Loucy (cell line): ENCODE results near the gene CPAMD8.

Source experiments
- H2AFZ ChIP-seq: fragments of 200-600 bp; sonication (generic); 2 replicates; pipeline ENCODE4 v1.6.0; 2016; ENCODE audit warnings: antibody characterized with exemption, mild to moderate bottlenecking, low read length, moderate library complexity
- H3F3A ChIP-seq: fragments of 200-600 bp; 2 replicates; pipeline ENCODE4 v1.6.0; 2016; ENCODE audit warnings: antibody characterized with exemption, low read depth, mild to moderate bottlenecking
- H3K27me3 ChIP-seq: fragments of 200-600 bp; sonication (generic); 2 replicates; pipeline ENCODE4 v1.6.1; 2014; ENCODE audit warnings: low read length, mild to moderate bottlenecking; ENCODE audit not compliant: insufficient read depth, poor library complexity, severe bottlenecking
- H3K36me3 ChIP-seq: fragments of 200-600 bp; sonication (generic); 2 replicates; pipeline ENCODE4 v1.6.1; 2016; ENCODE audit warnings: low read length; ENCODE audit not compliant: insufficient read depth
- H3K4me1 ChIP-seq: fragments of 200-600 bp; sonication (generic); 2 replicates; pipeline ENCODE4 v1.5.1; 2014; ENCODE audit warnings: low read length, mild to moderate bottlenecking; ENCODE audit not compliant: insufficient read depth, poor library complexity, severe bottlenecking
- H3K4me2 ChIP-seq: fragments of 200-600 bp; sonication (generic); 2 replicates; pipeline ENCODE4 v1.6.0; 2014; ENCODE audit warnings: antibody characterized with exemption, low read length, low read depth, mild to moderate bottlenecking; ENCODE audit not compliant: poor library complexity, severe bottlenecking
- H3K4me3 ChIP-seq: fragments of 200-600 bp; sonication (generic); 2 replicates; pipeline ENCODE4 v1.5.1; 2014; ENCODE audit warnings: low read length, mild to moderate bottlenecking, mixed read lengths; ENCODE audit not compliant: poor library complexity, severe bottlenecking
- H3K79me2 ChIP-seq: fragments of 200-600 bp; sonication (generic); 2 replicates; pipeline ENCODE4 v1.6.1; 2014; ENCODE audit warnings: low read length; ENCODE audit not compliant: insufficient read depth
- H3K9ac ChIP-seq: fragments of 200-600 bp; sonication (generic); 2 replicates; pipeline ENCODE4 v1.6.0; 2014; ENCODE audit warnings: mild to moderate bottlenecking, low read depth, low read length, moderate library complexity; ENCODE audit not compliant: poor library complexity, severe bottlenecking
- H3K9me2 ChIP-seq: fragments of 200-600 bp; sonication (generic); replicated peaks from 2 replicates; pipeline ENCODE4 v1.6.1; 2016; ENCODE audit warnings: low read depth, low read length, mixed read lengths
- H3K9me3 ChIP-seq: fragments of 200-600 bp; sonication (generic); 2 replicates; pipeline ENCODE4 v1.6.1; 2014; ENCODE audit warnings: mild to moderate bottlenecking, antibody characterized with exemption, low read length, low read depth; ENCODE audit not compliant: insufficient read depth
- H4K20me1 ChIP-seq: fragments of 200-600 bp; sonication (generic); 2 replicates; pipeline ENCODE4 v1.6.0; 2014; ENCODE audit warnings: antibody characterized with exemption, low read length, mild to moderate bottlenecking; ENCODE audit not compliant: insufficient read depth, poor library complexity, severe bottlenecking
- CTCF ChIP-seq: fragments of 200-600 bp; sonication (generic); conservative IDR thresholded peaks from 2 replicates; pipeline ENCODE4 v1.5.1; 2014; ENCODE audit warnings: mild to moderate bottlenecking, antibody characterized with exemption, low read length
- EZH2phosphoT487 ChIP-seq: fragments of 200-600 bp; IDR thresholded peaks from 2 replicates; pipeline ENCODE4 v1.6.1; 2018; ENCODE audit warnings: antibody characterized with exemption, mild to moderate bottlenecking, moderate library complexity, borderline replicate concordance

CPAMD8 gene

DNA sequence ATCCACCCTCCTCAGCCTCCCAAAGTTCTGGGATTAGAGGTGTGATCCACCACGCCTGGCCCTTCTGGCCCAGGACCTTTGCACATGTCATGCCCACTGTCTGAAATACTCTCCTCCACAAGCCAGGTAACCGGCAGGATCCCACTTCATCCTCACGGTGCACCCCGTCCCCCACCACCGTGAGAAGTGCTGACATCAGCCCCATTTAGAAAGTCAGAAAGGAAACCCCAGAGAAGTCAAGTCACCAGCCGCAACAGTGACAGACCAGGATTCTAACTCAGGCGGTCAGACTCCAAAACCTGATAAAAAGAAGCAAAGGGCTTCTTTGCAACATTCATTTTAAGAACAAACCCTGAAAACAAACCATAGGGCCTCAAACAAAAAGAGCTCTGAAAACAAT is 3.9 kb downstream of the CPAMD8 start:
- TF ChIP-seq EZH2phosphoT487, result no peak
- no peak for TF ChIP-seq CTCF
- H3K9me3 ChIP-seq, result peaks cover 7% of the 10 kb centered on the region; the same call in 1 of the 2 replicates
- no peaks in the 10 kb centered on the region for H3F3A ChIP-seq
- H3K27me3 ChIP-seq, result no peaks in the 10 kb centered on the region
- H3K4me3 ChIP-seq, result no peak overlapping the region
- H3K9me2 ChIP-seq, result no peaks in the 10 kb centered on the region
- H2AFZ ChIP-seq, result no peak overlapping the region
- no peaks in the 10 kb centered on the region for H3K79me2 ChIP-seq
- no peaks in the 10 kb centered on the region for H4K20me1 ChIP-seq
- no peaks in the 10 kb centered on the region for H3K4me1 ChIP-seq
- no peak overlapping the region for H3K4me2 ChIP-seq
- H3K36me3 ChIP-seq, result no peaks in the 10 kb centered on the region
- H3K9ac ChIP-seq, result no peak overlapping the region

- no peaks in the 10 kb centered on the region for H3K4me1 ChIP-seq
- H3K27me3 ChIP-seq, result no peaks in the 10 kb centered on the region
- no peak overlapping the region for H3K9ac ChIP-seq
- H3K9me2 ChIP-seq, result no peaks in the 10 kb centered on the region
- H3K9me3 ChIP-seq, result peaks cover 7% of the 10 kb centered on the region; the same call in 1 of the 2 replicates
- no peak overlapping the region for H3K4me3 ChIP-seq
- H3K4me2 ChIP-seq, result no peak overlapping the region
- H3K36me3 ChIP-seq, result no peaks in the 10 kb centered on the region
- H4K20me1 ChIP-seq, result no peaks in the 10 kb centered on the region
- no peak for TF ChIP-seq CTCF
- no peak for TF ChIP-seq EZH2phosphoT487
- H3K79me2 ChIP-seq, result no peaks in the 10 kb centered on the region
- H3F3A ChIP-seq, result no peaks in the 10 kb centered on the region
- H2AFZ ChIP-seq, result no peak overlapping the region
These were observed 4.6 kb downstream of the CPAMD8 start for GRCh38 chr19:17021793-17022590.

- H3K4me3 ChIP-seq, result no peak overlapping the region
- H3K36me3 ChIP-seq, result no peaks in the 10 kb centered on the region
- no peak overlapping the region for H2AFZ ChIP-seq
These were observed 5.3 kb downstream of the CPAMD8 start for GRCh38 chr19:17021328-17021727.

More at GRCh38 chr19:17021328-17021727, 5.3 kb downstream of the CPAMD8 start:
- no peaks in the 10 kb centered on the region for H3F3A ChIP-seq
- no peaks in the 10 kb centered on the region for H3K9me2 ChIP-seq
- H3K9ac ChIP-seq, result no peak overlapping the region
- no peak overlapping the region for H3K4me2 ChIP-seq
- TF ChIP-seq EZH2phosphoT487, result no peak
- no peak for TF ChIP-seq CTCF
- H3K79me2 ChIP-seq, result no peaks in the 10 kb centered on the region
- H4K20me1 ChIP-seq, result no peaks in the 10 kb centered on the region
- no peaks in the 10 kb centered on the region for H3K4me1 ChIP-seq
- no peaks in the 10 kb centered on the region for H3K27me3 ChIP-seq
- H3K9me3 ChIP-seq, result peaks cover 7% of the 10 kb centered on the region; the same call in 1 of the 2 replicates
